GM10266 (cell line): ENCODE measurements around the gene LST1.

Source experiments
- DNase-seq: peaks from one replicate; pipeline ENCODE4 v3.0.0; 2012; ENCODE audit errors: extremely low spot score
- TF ChIP-seq, protein P1 (sequence below): IDR thresholded peaks from 2 replicates; pipeline ENCODE4 v1.5.1; 2012; ENCODE audit warnings: mild to moderate bottlenecking, low read depth; ENCODE audit not compliant: control insufficient read depth, insufficient read depth; ENCODE audit errors: missing control alignments

LST1 gene

GRCh38 chr6:31578184-31579118 lies 7.6 kb upstream of the LST1 start:
- DNase-seq: no peak

GRCh38 chr6:31579119-31579505 lies 7.0 kb upstream of the LST1 start:
- no peak for DNase-seq
- TF ChIP-seq, protein P1, sequence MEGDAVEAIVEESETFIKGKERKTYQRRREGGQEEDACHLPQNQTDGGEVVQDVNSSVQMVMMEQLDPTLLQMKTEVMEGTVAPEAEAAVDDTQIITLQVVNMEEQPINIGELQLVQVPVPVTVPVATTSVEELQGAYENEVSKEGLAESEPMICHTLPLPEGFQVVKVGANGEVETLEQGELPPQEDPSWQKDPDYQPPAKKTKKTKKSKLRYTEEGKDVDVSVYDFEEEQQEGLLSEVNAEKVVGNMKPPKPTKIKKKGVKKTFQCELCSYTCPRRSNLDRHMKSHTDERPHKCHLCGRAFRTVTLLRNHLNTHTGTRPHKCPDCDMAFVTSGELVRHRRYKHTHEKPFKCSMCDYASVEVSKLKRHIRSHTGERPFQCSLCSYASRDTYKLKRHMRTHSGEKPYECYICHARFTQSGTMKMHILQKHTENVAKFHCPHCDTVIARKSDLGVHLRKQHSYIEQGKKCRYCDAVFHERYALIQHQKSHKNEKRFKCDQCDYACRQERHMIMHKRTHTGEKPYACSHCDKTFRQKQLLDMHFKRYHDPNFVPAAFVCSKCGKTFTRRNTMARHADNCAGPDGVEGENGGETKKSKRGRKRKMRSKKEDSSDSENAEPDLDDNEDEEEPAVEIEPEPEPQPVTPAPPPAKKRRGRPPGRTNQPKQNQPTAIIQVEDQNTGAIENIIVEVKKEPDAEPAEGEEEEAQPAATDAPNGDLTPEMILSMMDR: no peak

More at GRCh38 chr6:31578184-31579118, 7.6 kb upstream of the LST1 start:
- TF ChIP-seq, protein P1: no peak

DNA sequence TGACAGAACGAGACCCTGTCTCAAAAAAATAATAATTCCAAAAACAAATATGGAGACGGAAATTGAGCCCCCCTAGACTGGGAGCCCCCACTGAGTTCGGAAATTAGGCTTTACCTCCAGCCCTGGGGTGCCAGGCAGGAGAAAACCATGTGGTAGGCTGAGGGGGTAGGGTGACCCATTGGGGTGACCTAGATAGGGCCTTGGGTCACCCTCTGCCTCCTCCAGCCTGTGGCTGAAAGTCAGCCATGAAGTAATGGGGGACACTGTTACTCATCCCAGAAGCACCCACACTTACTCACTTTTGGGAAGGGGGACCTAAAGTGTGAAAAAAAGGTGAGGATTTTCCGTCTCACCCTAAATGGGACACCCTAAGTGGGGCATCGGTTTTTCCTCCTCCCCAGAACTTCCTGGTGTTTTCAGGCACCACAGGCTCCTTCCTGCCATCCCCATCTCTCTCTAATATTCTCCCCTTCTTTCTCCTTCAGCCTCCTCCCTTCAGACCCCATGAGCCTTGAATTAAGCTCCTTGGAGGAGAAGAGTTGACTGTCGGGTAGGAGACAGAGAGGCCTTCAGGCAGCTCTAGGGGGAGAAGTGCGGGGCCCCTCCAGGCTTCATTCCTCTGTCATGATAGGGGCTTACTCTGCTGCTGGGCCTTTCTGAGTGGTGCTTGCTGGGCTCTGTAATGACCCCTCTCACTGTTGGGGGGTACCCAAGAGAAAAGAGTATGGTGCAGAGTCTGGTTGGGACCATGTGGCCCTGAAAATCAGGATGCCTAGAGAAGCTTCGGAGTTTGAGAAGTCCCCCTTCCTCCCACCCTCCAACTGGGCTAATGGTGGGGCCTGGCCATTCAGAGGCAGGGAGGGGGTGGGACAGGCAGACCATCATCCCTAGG lies 6.3 kb upstream of the LST1 start:
- peak; percentile 22 for DNase-seq
- TF ChIP-seq, protein P1: no peak

GRCh38 chr6:31580438-31580740 lies 5.7 kb upstream of the LST1 start:
- TF ChIP-seq, protein P1: no peak
- DNase-seq: no peak

- peak; percentile 77 for DNase-seq
- TF ChIP-seq, protein P1: peak; percentile 94
Measured at GRCh38 chr6:31580807-31581433, 5.2 kb upstream of the LST1 start.

GRCh38 chr6:31581434-31582229 lies 4.4 kb upstream of the LST1 start:
- TF ChIP-seq, protein P1: no peak
- DNase-seq: no peak
